ENCODE measurements around the gene XRCC4.
"Not testable (repeated sequence)": the region's sequence is repeated elsewhere in the genome, so short reads cannot be mapped to it uniquely, and the experiment has no call there.

XRCC4 gene

DNA sequence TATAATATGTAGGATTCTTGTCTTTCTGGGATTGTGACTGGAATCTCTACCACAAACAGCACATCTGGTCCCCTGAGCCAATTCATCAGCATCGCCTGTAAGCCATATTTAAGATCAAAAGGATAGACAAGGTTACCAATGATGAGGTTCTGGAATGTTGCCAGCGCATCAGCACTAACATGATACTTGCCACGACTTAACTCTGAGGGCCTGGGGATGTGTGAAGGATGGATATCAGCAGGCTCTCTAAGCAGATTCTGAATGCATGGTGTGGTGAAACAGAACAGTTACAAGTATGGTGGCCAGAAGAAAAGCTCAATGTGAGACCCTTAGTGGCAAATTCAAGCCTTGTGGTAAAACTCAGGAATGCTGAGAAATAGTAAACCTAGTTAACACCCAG is 143.0 kb downstream of the XRCC4 start:
- no peaks in the 10 kb centered on the region for H3K27me3 Mint-ChIP-seq
- no peaks in the 10 kb centered on the region for H3K4me1 Mint-ChIP-seq (ENCODE audit: low read depth)
- H3K9me3 Mint-ChIP-seq: no peaks in the 10 kb centered on the region
- H3K36me3 Mint-ChIP-seq (ENCODE audit: low read depth): peaks cover 10% of the 10 kb centered on the region
- H3K27ac Mint-ChIP-seq: no peak overlapping the region
- no peak overlapping the region for H3K4me3 Mint-ChIP-seq

DNA sequence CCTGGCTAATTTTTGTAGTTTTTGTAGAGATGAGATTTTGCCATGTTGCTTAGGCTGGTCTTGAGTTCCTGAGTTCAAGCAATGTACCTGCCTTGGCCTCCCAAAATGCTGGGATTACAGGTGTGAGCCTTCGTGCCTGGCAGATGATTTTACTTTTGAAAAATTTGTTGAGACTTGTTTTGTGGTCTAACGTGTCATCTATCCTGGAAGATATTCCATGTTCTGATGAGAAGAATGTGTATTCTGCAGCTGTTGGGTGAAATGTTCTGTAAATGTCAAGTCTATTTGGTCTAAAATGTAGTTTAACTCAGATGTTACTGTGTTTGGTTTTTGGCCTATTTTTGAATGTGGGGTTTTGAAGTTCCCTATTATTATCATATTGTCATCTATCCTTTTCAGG is 145.6 kb downstream of the XRCC4 start:
- Mint-ChIP-seq H3K4me3 (no peak overlapping the region), H3K27ac (no peak overlapping the region), H3K4me1 (ENCODE audit: low read depth) (no peaks in the 10 kb centered on the region), H3K27me3 (no peaks in the 10 kb centered on the region), H3K9me3 (no peaks in the 10 kb centered on the region), H3K36me3 (ENCODE audit: low read depth) (peaks cover 10% of the 10 kb centered on the region)

DNA sequence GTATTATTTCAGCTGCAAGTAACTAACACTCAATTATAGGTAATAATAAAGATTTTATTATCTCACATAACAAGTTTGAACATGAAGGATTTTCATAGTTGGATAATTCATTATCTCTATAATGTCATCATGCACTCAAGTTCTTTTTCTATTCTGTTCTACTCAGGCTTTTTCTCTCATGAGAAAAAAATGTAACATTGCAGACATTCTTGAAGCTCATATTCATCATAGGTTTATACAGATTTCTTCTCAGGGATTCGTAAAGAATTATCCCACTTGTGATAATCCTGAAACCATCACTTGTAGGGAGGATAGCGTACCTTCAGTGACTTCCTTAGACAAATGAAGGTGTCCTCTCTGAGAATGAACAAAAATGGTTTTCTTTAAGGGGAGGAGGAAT is 150.3 kb downstream of the XRCC4 start:
- H3K9me3 Mint-ChIP-seq: no peaks in the 10 kb centered on the region
- no peak overlapping the region for H3K27ac Mint-ChIP-seq
- peaks cover 6% of the 10 kb centered on the region for H3K36me3 Mint-ChIP-seq (ENCODE audit: low read depth)
- no peaks in the 10 kb centered on the region for H3K27me3 Mint-ChIP-seq
- H3K4me3 Mint-ChIP-seq: no peak overlapping the region
- H3K4me1 Mint-ChIP-seq (ENCODE audit: low read depth): no peaks in the 10 kb centered on the region

DNA sequence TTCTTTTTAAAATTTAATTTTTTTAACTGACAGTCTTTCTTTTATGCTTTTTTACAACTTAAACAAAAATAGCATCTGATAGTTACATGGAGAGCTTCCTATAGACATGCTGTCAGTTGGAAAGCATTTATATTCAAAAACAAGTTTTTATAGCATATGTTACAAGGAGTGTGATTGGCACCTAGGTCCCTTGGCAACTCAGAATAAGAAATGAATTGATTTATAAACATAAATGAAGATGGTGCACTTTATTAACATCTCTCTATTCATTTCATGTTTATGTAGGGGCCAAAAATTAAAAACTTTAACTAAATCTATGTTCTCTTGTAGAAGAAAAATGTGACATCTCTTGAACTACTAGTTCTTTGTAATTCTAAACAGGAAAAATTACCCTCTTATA is 153.2 kb downstream of the XRCC4 start:
- H3K36me3 Mint-ChIP-seq (ENCODE audit: low read depth): no peaks in the 10 kb centered on the region

DNA sequence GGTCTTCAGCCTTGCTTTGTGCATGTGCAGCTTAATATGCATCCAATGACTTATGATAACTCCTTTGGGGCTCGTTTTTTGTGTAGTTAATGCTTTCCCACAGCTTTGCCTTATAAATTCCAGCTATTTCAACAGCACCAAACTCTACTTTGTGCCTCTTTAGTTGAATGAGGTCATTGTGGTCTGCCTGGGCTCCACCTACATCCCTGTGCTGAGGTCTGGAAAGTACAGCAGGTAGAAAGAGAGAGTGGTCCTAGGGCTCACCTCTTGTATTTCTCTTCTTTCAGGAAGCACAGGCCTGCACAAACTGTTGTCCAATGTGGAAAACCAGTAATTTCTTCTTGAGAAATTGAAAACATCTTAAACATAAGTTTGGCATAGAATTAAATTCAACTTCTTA is 167.2 kb downstream of the XRCC4 start:
- Mint-ChIP-seq H3K4me1 (ENCODE audit: low read depth) (no peaks in the 10 kb centered on the region), H3K27me3 (no peaks in the 10 kb centered on the region), H3K27ac (no peak overlapping the region), H3K36me3 (ENCODE audit: low read depth) (peaks cover 18% of the 10 kb centered on the region), H3K9me3 (no peaks in the 10 kb centered on the region), H3K4me3 (no peak overlapping the region)

More for the DNA sequence above, 153.2 kb downstream of the XRCC4 start:
- Mint-ChIP-seq H3K27me3 (no peaks in the 10 kb centered on the region), H3K9me3 (no peaks in the 10 kb centered on the region), H3K4me3 (no peak overlapping the region), H3K4me1 (ENCODE audit: low read depth) (no peaks in the 10 kb centered on the region), H3K27ac (no peak overlapping the region)

DNA sequence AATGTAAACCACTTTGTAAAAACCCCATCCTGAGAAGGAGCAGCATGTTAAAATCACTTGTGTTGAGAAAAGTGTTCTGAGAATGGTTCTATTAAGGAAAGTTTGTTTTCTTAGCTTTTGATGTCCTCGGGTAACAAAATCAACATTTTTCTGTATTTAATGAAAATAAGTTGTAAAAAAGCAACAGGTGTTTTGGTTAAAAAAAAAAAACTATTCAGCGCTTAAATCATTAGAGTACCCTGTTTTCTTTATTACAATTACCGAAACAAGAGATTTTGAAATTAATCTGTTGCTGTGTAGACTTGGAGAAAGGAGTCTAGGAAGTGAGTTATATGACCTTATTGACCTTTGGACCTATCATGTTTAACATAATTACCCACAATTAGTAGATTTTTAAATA is 167.7 kb downstream of the XRCC4 start:
- Mint-ChIP-seq H3K27me3 (no peaks in the 10 kb centered on the region), H3K9me3 (no peaks in the 10 kb centered on the region), H3K27ac (no peak overlapping the region), H3K36me3 (ENCODE audit: low read depth) (peaks cover 16% of the 10 kb centered on the region), H3K4me1 (ENCODE audit: low read depth) (no peaks in the 10 kb centered on the region), H3K4me3 (no peak overlapping the region)

DNA sequence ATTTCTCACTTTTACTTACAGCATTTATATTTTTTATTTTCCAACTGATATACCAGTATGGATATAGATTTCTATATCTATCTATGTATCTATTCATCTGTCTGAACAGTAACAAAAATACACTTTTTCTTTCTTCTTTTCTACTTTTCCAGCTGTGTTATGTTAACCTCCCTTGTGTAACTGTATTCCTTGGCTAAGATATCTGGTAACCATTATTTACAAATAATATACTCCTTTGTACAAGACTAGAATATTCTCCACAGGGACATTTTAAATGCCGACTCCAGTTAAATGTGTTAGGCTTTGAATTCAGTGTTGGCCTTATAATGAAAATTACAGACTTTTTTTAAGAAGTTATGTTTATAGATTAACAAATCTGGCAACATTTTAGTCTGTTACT is 168.7 kb downstream of the XRCC4 start:
- H3K9me3 Mint-ChIP-seq: no peaks in the 10 kb centered on the region
- H3K27me3 Mint-ChIP-seq: no peaks in the 10 kb centered on the region
- no peak overlapping the region for H3K4me3 Mint-ChIP-seq

DNA sequence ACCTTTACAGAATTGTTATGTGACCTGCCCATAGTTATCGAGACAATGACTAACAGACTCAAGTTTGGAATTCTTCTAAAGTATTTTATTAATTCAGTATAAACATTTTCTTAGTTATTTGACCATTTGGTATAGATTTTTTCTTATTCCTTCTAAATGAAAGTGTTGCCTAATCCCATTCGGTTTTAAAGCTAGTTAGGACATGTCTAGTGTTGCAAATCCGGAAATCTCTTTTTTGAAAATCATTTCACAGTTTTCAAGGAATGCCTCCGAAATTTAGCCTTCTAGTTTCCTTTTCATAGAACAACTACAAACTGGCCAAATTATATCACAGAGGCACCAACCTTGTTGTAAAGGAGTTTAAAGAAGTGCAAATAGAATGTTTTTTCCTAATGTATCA is 171.8 kb downstream of the XRCC4 start:
- Mint-ChIP-seq H3K27me3 (no peaks in the 10 kb centered on the region), H3K36me3 (ENCODE audit: low read depth) (peaks cover 6% of the 10 kb centered on the region), H3K9me3 (peaks cover 1% of the 10 kb centered on the region), H3K4me1 (ENCODE audit: low read depth) (no peaks in the 10 kb centered on the region), H3K27ac (no peak overlapping the region), H3K4me3 (no peak overlapping the region)

More for the DNA sequence above, 168.7 kb downstream of the XRCC4 start:
- no peak overlapping the region for H3K27ac Mint-ChIP-seq
- no peaks in the 10 kb centered on the region for H3K4me1 Mint-ChIP-seq (ENCODE audit: low read depth)
- peaks cover 9% of the 10 kb centered on the region for H3K36me3 Mint-ChIP-seq (ENCODE audit: low read depth)

DNA sequence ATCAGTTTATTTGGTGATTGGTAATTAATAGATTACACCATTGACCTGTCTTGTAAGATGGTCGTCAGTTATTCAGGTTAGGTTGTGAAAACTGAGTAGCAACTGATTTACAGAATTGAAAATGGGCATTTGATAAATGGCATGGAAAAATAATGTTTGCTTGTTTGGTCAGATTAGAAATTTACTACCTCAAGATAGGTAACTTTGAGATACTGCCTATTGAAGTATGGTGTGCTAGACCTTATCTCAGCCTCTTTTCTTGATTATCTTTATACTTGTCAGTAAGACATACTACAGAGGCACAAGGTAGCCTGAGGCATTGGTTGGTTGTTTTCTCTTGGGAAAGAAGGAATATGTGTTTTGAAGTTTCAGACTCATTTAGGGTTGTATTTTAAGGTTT is 174.5 kb downstream of the XRCC4 start:
- Mint-ChIP-seq H3K4me3 (no peak overlapping the region), H3K27me3 (no peaks in the 10 kb centered on the region), H3K4me1 (ENCODE audit: low read depth) (no peaks in the 10 kb centered on the region), H3K9me3 (peaks cover 3% of the 10 kb centered on the region), H3K27ac (no peak overlapping the region), H3K36me3 (ENCODE audit: low read depth) (peaks cover 11% of the 10 kb centered on the region)

DNA sequence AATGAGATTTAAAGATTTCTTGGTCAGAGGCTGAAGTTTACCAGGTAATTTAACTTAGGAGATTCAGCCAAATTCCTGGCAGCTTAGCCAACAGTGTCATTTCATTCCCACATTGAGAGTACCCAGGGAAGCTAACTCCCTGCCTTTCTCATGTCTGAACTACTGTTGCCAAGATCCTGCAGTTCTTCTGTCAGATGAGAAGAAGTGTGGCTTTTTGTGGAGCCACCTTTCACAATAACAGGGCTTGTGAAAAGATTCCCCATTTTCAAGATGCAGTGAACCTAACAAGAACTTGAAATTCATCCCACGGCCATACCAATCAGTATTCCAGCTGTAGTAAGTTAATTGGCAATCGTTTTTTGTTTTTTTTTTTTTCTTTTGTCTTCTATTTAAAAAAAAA is 176.4 kb downstream of the XRCC4 start:
- no peaks in the 10 kb centered on the region for H3K4me1 Mint-ChIP-seq (ENCODE audit: low read depth)
- peaks cover 3% of the 10 kb centered on the region for H3K9me3 Mint-ChIP-seq
- H3K36me3 Mint-ChIP-seq (ENCODE audit: low read depth): peaks cover 7% of the 10 kb centered on the region
- H3K4me3 Mint-ChIP-seq: no peak overlapping the region
- H3K27ac Mint-ChIP-seq: no peak overlapping the region
- H3K27me3 Mint-ChIP-seq: no peaks in the 10 kb centered on the region

DNA sequence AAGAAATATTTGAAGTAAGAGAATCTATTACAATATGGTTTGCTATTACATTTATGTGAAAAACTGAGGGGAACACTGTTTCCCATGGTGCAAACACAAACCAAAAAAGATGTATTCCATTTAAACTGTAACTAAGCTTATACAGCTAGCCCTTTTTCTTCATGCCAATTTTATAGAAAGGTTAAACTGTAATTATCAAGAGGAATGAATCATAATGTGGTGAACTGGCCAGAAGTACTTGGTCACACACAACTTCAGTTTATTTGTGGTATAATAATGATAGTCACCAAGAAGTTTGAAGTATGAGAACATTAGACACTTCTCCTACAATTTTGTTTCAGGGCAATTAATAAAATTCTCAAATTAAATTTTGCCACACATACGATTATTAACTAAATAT is 177.9 kb downstream of the XRCC4 start:
- no peak overlapping the region for H3K27ac Mint-ChIP-seq

DNA sequence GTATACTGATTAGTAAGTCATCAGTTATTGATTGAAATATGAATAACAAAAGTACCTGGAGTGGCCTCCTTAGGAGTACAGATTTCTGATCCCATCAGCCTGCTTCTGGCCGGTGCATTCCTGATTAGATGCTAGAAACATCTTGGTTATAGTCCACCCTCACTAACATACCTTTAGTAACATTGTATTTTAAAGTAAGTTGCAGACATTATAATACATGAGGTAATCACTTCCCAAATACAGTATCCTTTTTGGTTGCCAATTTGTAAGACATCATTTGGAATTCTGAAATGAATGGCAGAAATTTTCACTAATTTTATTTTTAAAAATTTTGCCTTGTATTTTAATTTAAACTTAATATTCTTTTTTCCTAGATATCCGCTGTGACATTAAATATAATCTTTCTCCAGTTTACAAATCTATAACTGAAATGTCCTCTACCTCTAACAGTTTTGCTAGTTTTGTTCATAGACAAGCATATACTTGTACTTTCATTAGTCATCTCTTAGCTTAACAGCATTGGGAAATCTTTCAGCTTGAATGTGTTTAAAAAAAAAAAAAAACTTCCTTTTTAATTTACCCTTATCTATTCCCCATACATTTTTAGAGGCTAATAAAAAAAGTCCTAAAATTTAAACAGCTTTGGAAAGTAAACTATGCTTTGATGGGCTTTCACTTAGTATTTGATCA is 178.9 kb downstream of the XRCC4 start:
- H3K36me3 Mint-ChIP-seq (ENCODE audit: low read depth): peaks cover 12% of the 10 kb centered on the region

More for the DNA sequence above, 177.9 kb downstream of the XRCC4 start:
- Mint-ChIP-seq H3K9me3 (peaks cover 3% of the 10 kb centered on the region), H3K27me3 (no peaks in the 10 kb centered on the region), H3K4me3 (no peak overlapping the region), H3K36me3 (ENCODE audit: low read depth) (peaks cover 12% of the 10 kb centered on the region), H3K4me1 (ENCODE audit: low read depth) (no peaks in the 10 kb centered on the region)

DNA sequence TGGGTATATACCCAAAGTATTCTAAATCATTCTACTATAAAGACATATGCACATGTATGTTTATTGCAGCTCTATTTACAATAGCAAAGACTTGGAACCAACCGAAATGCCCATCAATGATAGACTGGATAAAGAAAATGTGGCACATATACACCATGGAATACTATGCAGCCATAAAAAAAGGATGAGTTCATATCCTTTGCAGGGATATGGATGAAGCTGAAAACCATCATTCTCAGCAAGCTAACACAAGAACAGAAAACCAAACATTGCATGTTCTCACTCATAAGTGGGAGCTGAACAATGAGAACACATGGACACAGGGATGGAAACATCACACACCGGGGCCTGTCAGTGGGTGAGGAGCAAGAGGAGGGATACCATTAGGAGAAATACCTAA is 180.3 kb downstream of the XRCC4 start:
- H3K27me3 Mint-ChIP-seq; H3K27ac Mint-ChIP-seq; H3K9me3 Mint-ChIP-seq; H3K4me1 Mint-ChIP-seq (ENCODE audit: low read depth); H3K4me3 Mint-ChIP-seq: not testable (repeated sequence)
- H3K36me3 Mint-ChIP-seq (ENCODE audit: low read depth): peaks cover 12% of the 10 kb centered on the region

More for the DNA sequence above, 178.9 kb downstream of the XRCC4 start:
- H3K27me3 Mint-ChIP-seq: no peaks in the 10 kb centered on the region
- peaks cover 3% of the 10 kb centered on the region for H3K9me3 Mint-ChIP-seq
- H3K27ac Mint-ChIP-seq: no peak overlapping the region
- no peaks in the 10 kb centered on the region for H3K4me1 Mint-ChIP-seq (ENCODE audit: low read depth)
- H3K4me3 Mint-ChIP-seq: no peak overlapping the region

DNA sequence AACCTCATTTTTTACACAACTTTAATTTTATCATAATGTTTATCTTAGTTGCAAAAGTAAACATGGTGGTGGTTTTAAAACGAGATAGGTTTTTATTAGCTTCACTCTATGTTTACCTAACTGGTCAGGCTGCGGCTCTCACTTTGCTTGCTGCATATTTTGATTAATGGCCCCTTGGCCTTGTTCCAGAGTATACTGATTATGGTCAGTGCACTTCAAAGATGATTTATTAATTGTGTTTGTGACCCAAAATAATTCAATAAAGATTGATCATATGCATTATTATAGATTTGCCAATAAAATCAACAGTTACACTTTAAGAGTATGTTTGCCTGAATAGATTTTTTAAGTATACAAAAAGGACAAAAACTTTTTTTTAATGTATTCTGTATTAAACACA is 188.0 kb downstream of the XRCC4 start:
- no peaks in the 10 kb centered on the region for H3K36me3 Mint-ChIP-seq (ENCODE audit: low read depth)
- H3K27ac Mint-ChIP-seq: no peak overlapping the region
- no peaks in the 10 kb centered on the region for H3K4me1 Mint-ChIP-seq (ENCODE audit: low read depth)
- no peaks in the 10 kb centered on the region for H3K9me3 Mint-ChIP-seq
- no peak overlapping the region for H3K4me3 Mint-ChIP-seq
- no peaks in the 10 kb centered on the region for H3K27me3 Mint-ChIP-seq

DNA sequence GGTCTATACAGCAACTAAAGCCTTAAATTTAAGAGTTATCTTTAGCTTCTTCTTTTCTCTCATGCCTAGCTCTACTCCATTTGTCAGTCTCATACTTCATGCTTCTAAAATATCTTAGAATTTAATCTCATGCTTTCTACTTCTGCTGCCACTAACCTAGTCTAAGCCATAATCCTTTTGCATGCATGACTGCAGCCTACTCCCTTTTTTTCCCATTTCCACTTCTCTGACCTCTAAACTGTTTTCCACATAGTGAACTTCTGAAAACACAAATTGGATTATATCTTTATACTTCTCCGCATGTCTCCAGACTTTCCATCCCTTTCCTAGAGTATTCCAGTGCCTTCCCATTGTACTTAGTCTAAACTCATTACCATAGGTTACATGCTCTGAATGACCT is 193.0 kb downstream of the XRCC4 start:
- Mint-ChIP-seq H3K4me3 (no peak overlapping the region), H3K4me1 (ENCODE audit: low read depth) (no peaks in the 10 kb centered on the region), H3K27ac (no peak overlapping the region), H3K27me3 (no peaks in the 10 kb centered on the region), H3K9me3 (peaks cover 16% of the 10 kb centered on the region), H3K36me3 (ENCODE audit: low read depth) (peaks cover 12% of the 10 kb centered on the region)

DNA sequence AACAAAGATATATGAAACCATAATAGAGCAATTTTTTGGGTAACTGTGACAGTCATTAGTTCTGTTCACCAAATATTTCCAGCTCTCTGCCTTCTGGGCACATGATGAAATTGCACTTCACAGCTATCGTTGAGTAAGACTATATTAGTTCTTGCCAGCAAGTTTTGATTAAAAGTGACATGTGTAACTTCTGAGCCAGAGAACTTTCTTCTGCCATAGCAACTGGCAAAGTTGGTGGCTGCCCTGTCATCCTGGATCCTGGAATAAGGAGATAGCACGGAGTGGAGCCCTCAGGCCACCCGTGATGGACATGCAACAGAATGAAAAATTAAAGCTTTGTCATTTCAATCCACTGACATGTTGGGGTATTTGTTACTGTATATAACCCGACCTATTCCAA is 199.8 kb downstream of the XRCC4 start:
- peaks cover 23% of the 10 kb centered on the region for H3K36me3 Mint-ChIP-seq (ENCODE audit: low read depth)
- H3K4me1 Mint-ChIP-seq (ENCODE audit: low read depth): no peaks in the 10 kb centered on the region

More for the DNA sequence above, 199.8 kb downstream of the XRCC4 start:
- H3K27me3 Mint-ChIP-seq: no peaks in the 10 kb centered on the region
- H3K4me3 Mint-ChIP-seq: no peak overlapping the region
- peaks cover 16% of the 10 kb centered on the region for H3K9me3 Mint-ChIP-seq
- H3K27ac Mint-ChIP-seq: no peak overlapping the region
